Thoracic aorta (tissue), 2 donors: ENCODE data around the gene WDR5. TPM values are rescaled to one million over a fixed set of nuclear protein-coding genes. Genes with fewer than 3 reads are reported as not detected.

Source experiments
- ATAC-seq: fragments of 150-250 bp; one replicate; pipeline ENCODE4 v1.8.0; 2017; ENCODE audit warnings: low read depth; ENCODE audit not compliant: insufficient number of reproducible peaks, low FRiP score
- DNase-seq: peaks from one replicate; pipeline ENCODE4 v3.0.0-alpha.2; 2020; ENCODE audit warnings: low spot score
- H3K27ac ChIP-seq, 2 donors: fragments of 200-600 bp; sonication (generic); 1 replicate in 1 of 2; 2 replicates in 1 of 2; pipeline ENCODE4 v1.5.1; 2016; ENCODE audit warnings: mild to moderate bottlenecking in 2 of 2, moderate library complexity in 2 of 2
- H3K27me3 ChIP-seq: fragments of 200-600 bp; sonication (generic); replicated peaks from 2 replicates; pipeline ENCODE4 v1.6.0; 2016; ENCODE audit warnings: mild to moderate bottlenecking; ENCODE audit not compliant: insufficient read depth
- H3K36me3 ChIP-seq: fragments of 200-600 bp; sonication (generic); one replicate; pipeline ENCODE4 v1.5.1; 2016
- H3K4me1 ChIP-seq, 2 donors: fragments of 200-600 bp; sonication (generic); 1 replicate in 1 of 2; 2 replicates in 1 of 2; pipeline versions ENCODE4 v1.5.1 to v1.6.0; 2016; ENCODE audit warnings: low read depth in 2 of 2, mild to moderate bottlenecking in 1 of 2; ENCODE audit not compliant: control insufficient read depth in 1 of 2
- H3K4me3 ChIP-seq: fragments of 200-600 bp; sonication (generic); 2 replicates; pipeline ENCODE4 v1.5.1; 2016; ENCODE audit warnings: mild to moderate bottlenecking
- H3K9me3 ChIP-seq: fragments of 200-600 bp; sonication (generic); 2 replicates; pipeline ENCODE4 v1.5.1; 2016
- CTCF ChIP-seq: fragments of 200-600 bp; sonication (generic); IDR thresholded peaks from one replicate; pipeline ENCODE4 v1.5.1; 2019; ENCODE audit warnings: antibody characterized with exemption
- total RNA-seq, 2 donors: library from RNA; depleted of rRNA; stranded (reverse); fragments of >200 nt; gene quantifications; one replicate each; pipeline versions ENCODE4 v1.1.0 to v1.2.3, GENCODE V29; 2016

Gene WDR5
- total RNA-seq, 2 donors from 2014 or later = 20.7 to 24.0 TPM

- no peak overlapping the region for H3K27ac ChIP-seq
- no peak for TF ChIP-seq CTCF
- ATAC-seq = no peak
- no peaks in the 10 kb centered on the region for H3K9me3 ChIP-seq
- peaks cover 9 to 25% of the 10 kb centered on the region in 2 donors for H3K4me1 ChIP-seq
- H3K27me3 ChIP-seq = no peaks in the 10 kb centered on the region
- DNase-seq = no peak
- H3K36me3 ChIP-seq = no peaks in the 10 kb centered on the region
- H3K4me3 ChIP-seq = no peak overlapping the region
Measured at GRCh38 chr9:134174526-134175290, 38.8 kb downstream of the WDR5 start.

- TF ChIP-seq CTCF = no peak
- Histone ChIP-seq H3K27me3 (no peaks in the 10 kb centered on the region), H3K36me3 (no peaks in the 10 kb centered on the region), H3K4me1 (peaks cover 9 to 25% of the 10 kb centered on the region in 2 donors), H3K27ac (no peak overlapping the region), H3K4me3 (no peak overlapping the region), H3K9me3 (no peaks in the 10 kb centered on the region)
- ATAC-seq = no peak
- DNase-seq = no peak
Measured at GRCh38 chr9:134175291-134175807, 39.5 kb downstream of the WDR5 start.

GRCh38 chr9:134175808-134176598 lies 40.1 kb downstream of the WDR5 start:
- no peaks in the 10 kb centered on the region for H3K9me3 ChIP-seq
- no peaks in the 10 kb centered on the region for H3K27me3 ChIP-seq
- ATAC-seq = no peak
- H3K27ac ChIP-seq = no peak overlapping the region
- no peak for TF ChIP-seq CTCF
- no peak for DNase-seq
- H3K4me1 ChIP-seq = peaks cover 9 to 25% of the 10 kb centered on the region in 2 donors
- H3K4me3 ChIP-seq = no peak overlapping the region
- H3K36me3 ChIP-seq = no peaks in the 10 kb centered on the region

- H3K9me3 ChIP-seq = no peaks in the 10 kb centered on the region
- H3K27me3 ChIP-seq = no peaks in the 10 kb centered on the region
- H3K4me3 ChIP-seq = no peak overlapping the region
- no peak for TF ChIP-seq CTCF
- H3K36me3 ChIP-seq = no peaks in the 10 kb centered on the region
- DNase-seq (no peak), ATAC-seq (no peak)
- no peak overlapping the region for H3K27ac ChIP-seq
- peaks cover 9 to 25% of the 10 kb centered on the region in 2 donors for H3K4me1 ChIP-seq
Measured at GRCh38 chr9:134176599-134176968, 40.7 kb downstream of the WDR5 start.

GRCh38 chr9:134177186-134177585 lies 41.3 kb downstream of the WDR5 start:
- no peaks in the 10 kb centered on the region for H3K36me3 ChIP-seq
- no peak for ATAC-seq
- no peaks in the 10 kb centered on the region for H3K27me3 ChIP-seq

More at GRCh38 chr9:134177186-134177585, 41.3 kb downstream of the WDR5 start:
- Histone ChIP-seq H3K4me3 (no peak overlapping the region), H3K9me3 (no peaks in the 10 kb centered on the region), H3K4me1 (peaks cover 9 to 25% of the 10 kb centered on the region in 2 donors), H3K27ac (no peak overlapping the region)
- DNase-seq = no peak
- TF ChIP-seq CTCF = no peak
